Upper lobe of right lung (tissue), 1 donor: ENCODE measurements around the gene JAM3. TPM values are rescaled to one million over a fixed set of nuclear protein-coding genes. Genes with fewer than 3 reads are reported as not detected.
A peak's percentile ranks its signal among the peaks of the same experiment; 100 is the strongest.

Experiments
- ATAC-seq: fragments of 200-7000 bp; cut with Tn5 transposase; one replicate; pipeline ENCODE4 v1.9.1; 2020; ENCODE audit warnings: mild to moderate bottlenecking, moderate library complexity
- DNase-seq: peaks from one replicate; pipeline ENCODE4 v3.0.0-alpha.2; 2020
- H3K27ac ChIP-seq: fragments of 200-600 bp; one replicate; pipeline ENCODE4 v1.8.0; 2022
- H3K27me3 ChIP-seq: fragments of 200-600 bp; one replicate; pipeline ENCODE4 v1.8.0; 2022; ENCODE audit warnings: mild to moderate bottlenecking
- H3K36me3 ChIP-seq: fragments of 200-600 bp; one replicate; pipeline ENCODE4 v1.8.0; 2022
- H3K4me1 ChIP-seq: fragments of 200-600 bp; one replicate; pipeline ENCODE4 v1.8.0; 2022
- H3K4me3 ChIP-seq: fragments of 200-600 bp; one replicate; pipeline ENCODE4 v1.8.0; 2022; ENCODE audit warnings: mild to moderate bottlenecking
- H3K9me3 ChIP-seq: fragments of 200-600 bp; one replicate; pipeline ENCODE4 v1.8.0; 2022
- intact Hi-C: fragments of 100-400 bp; cut with DNase I; formaldehyde crosslinking; loops from one replicate; pipeline ENCODE4 v1.11.0; 2022
- total RNA-seq: library from RNA; stranded (reverse); fragmentation: NEBNext Ultra II Directional; extraction: Animal tissue kit (Norgen Biotek cat#: 25700); gene quantifications from one replicate; pipeline ENCODE4 v1.2.1, GENCODE V29; 2021
- TF ChIP-seq, protein P1 (sequence below): fragments of 200-600 bp; IDR thresholded peaks from one replicate; pipeline ENCODE4 v1.8.0; 2022; ENCODE audit warnings: antibody characterized with exemption
- donor health status: DM: no; HTN: yes; CAD: no; lungs with severe emphysema.

Gene JAM3
- total RNA-seq, 1 donor from 2014 or later: 26.9 TPM

DNA sequence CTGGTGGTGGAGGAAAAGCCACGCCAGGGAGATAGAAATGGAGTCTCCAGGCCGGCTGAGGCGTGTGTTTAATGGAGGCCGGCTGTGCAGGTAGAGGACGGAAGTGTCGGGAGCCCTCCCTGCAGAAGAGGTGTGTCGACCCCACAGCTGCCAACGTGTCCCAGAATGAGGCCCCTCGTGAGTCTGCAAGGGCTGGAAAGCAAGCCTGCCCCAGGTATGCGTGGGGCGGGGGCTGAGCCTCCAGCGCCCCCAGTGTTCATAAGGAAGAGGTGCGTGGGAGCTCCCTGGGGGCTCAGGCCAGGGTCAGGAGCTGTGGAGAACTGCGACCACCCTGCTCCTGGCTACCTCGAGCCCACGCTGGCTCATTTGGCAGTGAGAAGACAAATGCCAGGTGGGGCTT, 38.0 kb upstream of the JAM3 start:
- Histone ChIP-seq H3K4me3 (no peak overlapping the region), H3K27me3 (peaks cover 10% of the 10 kb centered on the region), H3K4me1 (peaks cover 19% of the 10 kb centered on the region), H3K9me3 (no peaks in the 10 kb centered on the region), H3K36me3 (no peaks in the 10 kb centered on the region), H3K27ac (no peak overlapping the region)
- ATAC-seq: no peak
- intact Hi-C loops: no loop called here
- no peak for DNase-seq
- TF ChIP-seq, protein P1, sequence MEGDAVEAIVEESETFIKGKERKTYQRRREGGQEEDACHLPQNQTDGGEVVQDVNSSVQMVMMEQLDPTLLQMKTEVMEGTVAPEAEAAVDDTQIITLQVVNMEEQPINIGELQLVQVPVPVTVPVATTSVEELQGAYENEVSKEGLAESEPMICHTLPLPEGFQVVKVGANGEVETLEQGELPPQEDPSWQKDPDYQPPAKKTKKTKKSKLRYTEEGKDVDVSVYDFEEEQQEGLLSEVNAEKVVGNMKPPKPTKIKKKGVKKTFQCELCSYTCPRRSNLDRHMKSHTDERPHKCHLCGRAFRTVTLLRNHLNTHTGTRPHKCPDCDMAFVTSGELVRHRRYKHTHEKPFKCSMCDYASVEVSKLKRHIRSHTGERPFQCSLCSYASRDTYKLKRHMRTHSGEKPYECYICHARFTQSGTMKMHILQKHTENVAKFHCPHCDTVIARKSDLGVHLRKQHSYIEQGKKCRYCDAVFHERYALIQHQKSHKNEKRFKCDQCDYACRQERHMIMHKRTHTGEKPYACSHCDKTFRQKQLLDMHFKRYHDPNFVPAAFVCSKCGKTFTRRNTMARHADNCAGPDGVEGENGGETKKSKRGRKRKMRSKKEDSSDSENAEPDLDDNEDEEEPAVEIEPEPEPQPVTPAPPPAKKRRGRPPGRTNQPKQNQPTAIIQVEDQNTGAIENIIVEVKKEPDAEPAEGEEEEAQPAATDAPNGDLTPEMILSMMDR: no peak

DNA sequence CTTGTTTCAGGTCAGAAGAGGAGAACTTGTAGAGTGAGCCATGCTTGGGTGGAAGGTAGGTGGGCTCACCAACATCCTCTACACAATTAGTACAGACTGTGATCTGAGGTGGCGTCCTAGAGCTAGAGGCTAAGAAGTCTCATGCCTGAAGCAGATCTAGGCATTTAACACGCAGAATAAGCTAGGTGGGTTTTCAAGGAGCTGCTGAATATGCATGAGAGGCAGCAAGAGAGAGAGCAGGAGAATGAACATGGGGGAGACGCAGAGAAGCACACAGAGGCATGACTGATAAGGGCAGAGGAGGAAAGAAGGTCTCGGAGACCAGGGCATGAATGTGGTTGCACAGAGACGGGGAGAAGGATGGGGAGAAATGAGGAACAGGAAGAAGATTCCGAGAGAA, 36.8 kb upstream of the JAM3 start:
- no peaks in the 10 kb centered on the region for H3K9me3 ChIP-seq
- H3K27me3 ChIP-seq: peaks cover 10% of the 10 kb centered on the region
- no peak overlapping the region for H3K4me3 ChIP-seq
- intact Hi-C loops: no loop called here
- ATAC-seq: no peak
- no peak for DNase-seq
- no peak overlapping the region for H3K27ac ChIP-seq
- no peaks in the 10 kb centered on the region for H3K36me3 ChIP-seq
- H3K4me1 ChIP-seq: peaks cover 19% of the 10 kb centered on the region
- TF ChIP-seq, protein P1: no peak

DNA sequence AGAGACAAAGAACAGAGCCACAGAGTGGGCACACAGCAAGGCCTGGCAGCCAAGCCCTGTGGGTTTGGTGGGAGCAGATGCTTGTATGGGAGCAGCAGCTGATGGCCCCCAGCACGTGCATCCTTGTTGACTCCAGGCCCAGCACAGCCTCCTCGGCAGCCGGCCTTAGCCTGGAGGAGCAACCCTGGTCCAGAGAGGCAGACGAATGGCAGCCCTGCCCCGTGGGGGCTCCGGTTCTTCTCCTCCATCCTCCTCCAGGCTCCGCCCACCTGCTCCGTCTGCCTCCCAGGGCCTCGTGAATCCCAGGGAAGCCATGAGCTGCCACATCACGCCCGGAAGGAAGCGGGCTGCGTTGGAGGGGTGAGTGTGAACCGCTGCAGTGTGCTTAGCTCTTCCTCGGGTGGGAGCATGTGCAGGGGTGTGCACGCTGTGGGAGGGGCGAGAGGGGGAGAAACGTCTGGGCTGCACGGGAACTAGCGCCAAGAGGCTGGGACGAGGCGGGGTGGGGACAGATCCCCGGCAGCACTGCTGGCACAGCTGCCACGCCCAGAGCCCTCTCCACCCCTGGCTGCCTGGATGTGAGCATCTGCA, 36.3 kb upstream of the JAM3 start:
- H3K36me3 ChIP-seq: no peaks in the 10 kb centered on the region
- no peak for ATAC-seq
- peaks cover 10% of the 10 kb centered on the region for H3K27me3 ChIP-seq
- H3K4me3 ChIP-seq: no peak overlapping the region
- H3K4me1 ChIP-seq: peaks cover 19% of the 10 kb centered on the region
- H3K9me3 ChIP-seq: no peaks in the 10 kb centered on the region
- DNase-seq: no peak
- H3K27ac ChIP-seq: no peak overlapping the region
- TF ChIP-seq, protein P1: no peak
- intact Hi-C loops: no loop called here

DNA sequence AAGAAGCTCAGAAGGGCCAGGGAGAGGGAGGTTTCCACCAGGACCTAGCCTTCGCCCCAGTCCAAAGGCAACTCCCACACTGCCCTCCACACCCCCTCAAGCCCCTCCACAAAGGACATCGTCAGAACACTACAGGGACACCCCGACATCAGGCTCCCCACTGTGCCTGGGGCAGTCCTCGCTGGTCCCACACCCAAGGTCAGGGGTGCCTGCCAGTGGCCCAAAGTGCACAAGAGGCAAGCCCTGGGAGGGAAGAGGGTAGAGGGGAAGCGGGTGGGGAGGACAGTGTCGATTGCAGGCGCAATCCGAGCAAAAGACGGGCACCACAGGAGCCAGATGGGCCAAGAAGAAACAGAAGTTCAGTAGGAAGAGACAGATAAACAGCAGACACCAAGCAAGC, 35.6 kb upstream of the JAM3 start:
- H3K27me3 ChIP-seq: peaks cover 10% of the 10 kb centered on the region
- peak overlapping the region; percentile 49 for H3K27ac ChIP-seq
- ATAC-seq (no peak), DNase-seq (no peak)
- H3K9me3 ChIP-seq: no peaks in the 10 kb centered on the region
- peaks cover 23% of the 10 kb centered on the region for H3K4me1 ChIP-seq
- H3K36me3 ChIP-seq: no peaks in the 10 kb centered on the region
- intact Hi-C loops: no loop called here
- no peak overlapping the region for H3K4me3 ChIP-seq
- TF ChIP-seq, protein P1: no peak

DNA sequence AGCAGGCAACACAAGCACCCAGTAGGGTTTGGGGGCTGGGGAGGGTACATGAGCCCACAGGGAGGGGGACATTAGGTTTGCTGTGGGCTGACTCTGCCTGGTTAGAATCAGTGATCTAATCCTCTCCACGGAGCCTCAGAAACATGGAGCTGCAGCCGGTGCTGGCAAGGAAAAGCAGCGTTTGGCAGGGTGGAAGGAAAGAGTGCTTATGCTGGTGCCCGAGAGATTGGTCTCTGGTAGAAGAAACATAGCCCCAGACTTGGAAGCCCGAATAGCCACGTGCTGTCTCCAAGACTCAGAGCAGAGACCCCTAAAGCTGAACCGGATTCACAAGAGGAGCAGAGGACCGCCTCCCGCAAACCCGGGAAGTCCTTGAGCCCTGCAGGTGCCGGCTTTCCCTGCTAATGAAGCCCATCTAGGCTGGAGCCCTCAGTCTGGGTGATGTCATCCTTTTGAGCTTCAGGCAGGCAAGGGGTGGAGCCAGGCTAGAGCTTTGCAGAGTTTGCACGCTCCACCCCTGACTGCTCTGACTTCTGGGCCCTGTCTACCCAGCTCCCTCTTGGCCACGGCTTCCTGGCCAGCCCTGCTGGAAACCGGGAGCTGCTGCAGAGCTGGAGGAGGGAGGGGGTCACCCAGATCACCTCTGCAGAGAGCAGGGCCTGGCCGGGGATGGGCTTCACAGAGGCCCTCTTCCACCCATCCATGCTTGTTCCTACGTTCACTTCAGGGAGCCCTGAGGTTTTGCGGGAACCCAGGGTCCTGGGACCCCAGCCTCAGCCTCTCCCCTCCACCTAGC, 35.0 kb upstream of the JAM3 start:
- Histone ChIP-seq H3K36me3 (no peaks in the 10 kb centered on the region), H3K4me1 (peaks cover 26% of the 10 kb centered on the region), H3K27me3 (peaks cover 10% of the 10 kb centered on the region), H3K4me3 (peak overlapping the region; percentile 21), H3K27ac (peak overlapping the region; percentile 49), H3K9me3 (no peaks in the 10 kb centered on the region)
- ATAC-seq (peak; percentile 80), DNase-seq (peak; percentile 81)
- TF ChIP-seq, protein P1: no peak
- intact Hi-C loops: no loop called here
